HG02852 (cell line): ENCODE data around the gene PVALEF.

Source experiments
- ATAC-seq: cut with Tn5 transposase; IDR thresholded peaks from one replicate; pipeline ENCODE4 v1.9.1; 2021; ENCODE audit warnings: mild to moderate bottlenecking, moderate library complexity; ENCODE audit not compliant: unreplicated experiment

PVALEF gene

DNA sequence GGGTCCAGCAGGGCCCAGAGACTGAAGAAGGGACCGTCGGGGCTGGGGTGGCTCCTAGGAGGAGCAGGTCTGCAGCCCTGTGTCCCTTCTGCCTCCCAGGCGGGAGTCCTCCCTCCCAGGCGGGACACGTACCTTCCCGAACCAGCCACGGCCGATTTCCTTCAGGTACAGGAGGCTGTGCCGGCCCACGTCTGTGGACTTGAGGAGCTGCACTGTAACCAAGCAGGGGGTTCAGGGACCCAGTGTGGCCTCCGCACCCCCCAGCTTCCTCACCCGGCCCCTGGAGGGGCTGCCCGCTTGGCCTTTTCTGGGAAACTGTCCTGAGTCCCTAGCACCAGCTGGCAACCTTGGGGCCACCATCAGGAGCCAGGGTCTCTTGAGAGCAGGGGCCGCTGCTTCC lies 37.0 kb upstream of the PVALEF start:
- ATAC-seq = no peak

DNA sequence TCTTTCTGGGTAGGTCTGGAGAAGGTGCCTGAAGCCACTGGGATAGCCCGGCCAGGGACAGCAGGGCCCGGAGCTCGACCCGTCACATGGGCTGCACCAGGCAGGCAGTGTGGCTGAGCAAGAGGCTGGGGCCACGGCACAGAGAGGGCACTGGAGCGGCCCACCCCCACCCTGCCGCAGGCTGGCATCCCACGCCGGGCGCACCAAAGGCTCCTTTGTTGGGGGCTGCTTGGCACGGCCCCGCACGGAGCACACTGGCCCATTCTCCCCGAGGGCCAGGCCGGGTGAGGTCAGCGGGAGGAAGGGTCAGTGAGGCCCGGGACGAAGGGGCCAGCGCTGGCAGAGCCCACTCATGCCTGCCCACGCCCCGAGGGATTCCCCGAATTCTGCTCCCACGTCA lies 36.5 kb upstream of the PVALEF start:
- ATAC-seq = no peak

DNA sequence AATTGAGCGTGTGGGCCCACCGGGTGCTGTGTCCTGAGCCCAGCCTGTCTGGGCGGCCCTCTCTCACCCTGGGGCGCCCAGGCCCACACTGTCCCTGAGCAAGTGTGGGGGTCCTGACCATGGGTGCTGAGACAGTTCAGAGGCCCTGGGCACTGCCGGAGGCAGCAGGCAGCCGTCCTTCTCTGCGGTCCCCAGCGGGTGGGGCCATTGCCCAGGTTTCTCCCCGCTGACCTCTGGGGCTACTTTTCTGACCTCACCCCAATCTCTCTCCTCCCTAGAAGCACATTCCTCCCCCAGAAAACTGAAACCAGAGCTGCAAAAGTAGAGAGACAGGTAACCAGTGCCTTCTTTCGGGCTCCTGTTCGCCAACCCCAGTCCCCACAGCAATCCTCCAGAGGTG lies 36.0 kb upstream of the PVALEF start:
- ATAC-seq = no peak

DNA sequence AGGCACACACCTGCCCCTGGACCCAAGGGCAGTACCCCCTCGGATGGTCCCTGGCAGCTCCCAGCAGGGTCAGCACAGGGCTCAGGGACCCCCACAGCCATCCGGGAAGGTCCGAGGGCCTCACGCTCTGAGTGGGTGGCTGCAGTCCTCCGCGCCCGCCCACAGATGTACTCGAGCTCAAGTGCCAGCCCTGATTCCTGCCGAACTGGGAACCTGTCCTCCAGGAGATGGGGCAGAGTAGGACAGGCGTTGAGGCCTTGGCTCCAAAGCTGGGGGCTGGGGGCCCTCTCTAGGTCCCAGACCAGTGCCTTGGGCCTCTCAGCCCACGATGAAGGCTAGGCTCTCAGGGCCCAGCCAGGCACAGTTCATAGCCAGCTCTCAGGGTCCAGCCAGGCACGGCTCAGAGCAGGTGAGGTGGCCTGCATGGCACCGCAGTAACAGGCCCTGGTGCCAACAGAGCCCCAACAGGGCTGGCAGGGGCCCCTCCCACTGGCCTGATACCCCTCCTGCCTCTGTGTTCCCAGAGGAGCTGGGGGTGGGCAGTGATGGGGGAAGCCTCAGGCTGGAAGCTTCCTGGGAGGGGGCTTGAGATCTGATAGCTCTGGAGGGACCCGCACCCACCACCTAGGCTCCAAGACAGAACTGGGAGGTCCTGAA lies 35.5 kb upstream of the PVALEF start:
- ATAC-seq = no peak

DNA sequence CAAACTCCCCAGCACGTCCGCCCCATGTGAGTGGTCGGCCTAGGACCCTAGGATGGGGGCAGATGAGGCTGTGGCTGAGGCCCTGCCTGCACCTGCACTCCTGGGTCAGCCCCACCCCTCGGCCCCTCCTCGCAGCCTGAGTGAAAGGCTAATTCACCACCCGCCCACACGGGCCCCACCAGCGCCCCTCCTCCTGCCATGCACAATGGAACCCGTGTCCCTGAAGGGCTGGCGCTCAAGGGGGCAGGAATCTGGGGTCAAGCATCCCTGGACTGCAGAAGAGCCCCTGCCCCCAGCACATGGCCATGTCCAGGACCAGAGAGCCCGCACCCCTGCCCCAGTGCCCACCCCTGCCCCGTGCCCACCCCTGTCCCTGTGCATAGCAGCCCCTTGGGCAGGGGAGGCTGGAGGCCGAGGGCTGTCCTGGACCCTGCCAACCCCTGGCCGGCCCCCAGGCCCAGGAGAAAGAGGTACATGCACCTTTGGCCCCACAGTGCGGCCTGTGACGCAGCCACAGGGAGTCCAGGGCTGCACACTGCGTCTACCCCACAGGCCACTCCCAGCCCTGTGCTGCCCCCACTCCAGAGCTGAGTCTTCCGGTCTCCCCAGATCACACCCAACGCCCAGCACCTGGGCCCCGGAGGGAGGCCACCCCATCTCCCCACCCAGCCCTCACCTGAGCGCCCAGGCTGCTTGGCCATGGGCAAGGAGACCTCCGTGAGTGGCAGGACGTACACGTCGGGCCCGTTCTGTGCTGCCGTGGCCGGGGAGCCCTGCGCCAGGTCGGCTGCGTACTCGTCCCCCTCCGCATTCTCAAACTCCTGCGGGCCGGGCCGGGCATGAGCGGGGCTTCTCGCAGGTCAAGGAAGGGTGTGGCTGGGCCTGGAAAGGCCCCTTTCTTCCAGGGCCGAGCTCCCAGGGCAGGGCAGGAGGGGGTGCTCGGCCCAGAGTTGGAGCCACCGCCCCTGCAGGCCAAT lies 34.6 kb upstream of the PVALEF start:
- ATAC-seq = no peak

DNA sequence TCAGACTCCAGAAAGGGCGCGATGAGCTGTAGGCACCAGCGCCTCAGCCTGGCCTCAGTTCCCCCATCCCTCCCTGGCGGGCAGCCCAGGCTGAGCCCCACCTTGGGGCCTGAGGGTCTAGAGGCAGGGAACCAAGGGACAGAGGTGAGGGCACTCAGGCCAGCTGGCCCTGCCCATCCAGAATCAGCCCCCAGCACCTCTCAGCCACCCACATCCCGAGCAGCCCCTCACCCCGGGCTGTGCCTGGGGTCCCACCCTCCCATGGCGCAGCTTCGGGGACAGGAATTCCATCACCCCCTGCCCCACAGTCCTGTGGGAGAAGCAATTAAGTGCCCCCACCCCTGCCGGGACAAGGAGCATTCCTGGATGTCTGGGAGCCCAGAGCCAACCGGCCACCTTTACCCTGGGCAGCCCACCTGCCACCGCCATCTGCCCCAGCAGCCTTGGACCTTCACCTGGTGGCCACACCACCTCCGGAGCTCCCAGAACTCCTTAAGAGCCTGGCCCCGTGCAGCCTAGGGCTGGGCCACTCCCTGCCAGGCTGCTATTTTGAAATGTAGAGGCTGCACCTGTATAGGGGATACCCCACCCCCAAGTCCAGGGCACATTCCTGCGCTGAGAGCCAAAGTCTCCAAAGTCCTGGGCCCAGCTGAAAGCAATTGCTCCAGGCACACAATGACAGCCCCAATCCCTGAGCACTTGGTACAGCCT lies 33.7 kb upstream of the PVALEF start:
- ATAC-seq = no peak

DNA sequence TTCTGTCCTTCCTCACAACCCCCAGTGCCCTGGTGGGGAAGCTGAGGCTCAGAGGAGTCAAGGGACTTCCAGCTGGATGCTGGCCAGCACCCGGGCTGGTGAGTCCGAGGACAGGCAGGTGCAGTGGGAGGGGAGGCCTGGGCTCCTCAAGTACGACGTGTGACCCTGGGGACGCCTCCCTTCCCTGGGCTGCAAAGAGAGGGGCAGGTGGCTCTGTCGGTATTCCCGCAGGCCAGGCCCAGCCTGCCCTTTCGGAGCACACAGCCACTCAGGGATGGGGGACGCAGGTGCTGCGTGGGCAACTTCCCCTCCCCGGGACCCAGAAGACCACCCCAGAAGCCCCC lies 33.1 kb upstream of the PVALEF start:
- ATAC-seq = no peak

DNA sequence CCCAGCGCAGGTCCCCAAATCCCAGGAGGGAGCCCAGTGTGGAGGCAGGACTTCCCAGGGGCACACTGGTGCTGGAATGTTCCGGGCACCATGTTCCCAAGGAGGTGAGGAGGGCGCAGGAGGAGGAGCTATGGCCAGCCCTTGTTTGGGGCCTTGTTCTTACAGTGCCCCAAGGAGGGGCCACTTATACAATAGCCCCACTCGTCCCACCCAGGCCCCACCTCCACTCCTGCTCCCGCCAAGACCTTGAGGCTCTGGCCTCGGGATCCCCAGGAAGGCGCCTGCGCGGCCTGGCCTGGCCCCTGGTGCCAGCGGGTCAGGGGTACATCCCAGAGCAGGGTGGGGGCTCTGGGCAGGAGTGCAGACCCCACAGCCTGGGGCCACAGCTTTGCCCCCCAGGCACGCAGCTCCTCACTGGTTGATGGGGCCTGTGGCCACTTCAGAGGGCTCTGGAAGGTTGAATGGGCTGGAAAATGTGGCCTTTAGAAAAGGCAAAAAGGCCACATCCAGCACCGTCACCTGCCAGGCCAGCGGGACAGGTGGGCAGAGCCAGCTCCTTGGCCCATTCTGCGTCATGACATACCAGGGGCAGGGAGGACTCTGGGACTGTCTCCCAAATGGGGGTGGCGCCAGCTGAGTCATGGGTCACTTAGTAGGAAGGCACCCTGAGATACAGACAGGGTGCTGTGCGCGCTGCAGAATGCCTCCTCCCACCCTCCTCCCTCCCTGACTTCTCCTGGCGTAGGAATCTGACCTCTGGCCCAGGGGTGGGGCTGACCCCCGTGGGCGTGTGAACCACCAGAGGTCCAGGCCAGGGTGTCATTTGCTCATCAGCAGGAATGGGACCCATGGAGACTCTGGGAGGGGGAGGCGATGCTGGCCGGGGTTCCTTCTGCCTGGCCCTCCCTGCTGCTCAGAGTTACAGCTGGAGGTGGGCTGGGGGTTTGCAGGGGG lies 32.3 kb upstream of the PVALEF start:
- ATAC-seq = no peak

DNA sequence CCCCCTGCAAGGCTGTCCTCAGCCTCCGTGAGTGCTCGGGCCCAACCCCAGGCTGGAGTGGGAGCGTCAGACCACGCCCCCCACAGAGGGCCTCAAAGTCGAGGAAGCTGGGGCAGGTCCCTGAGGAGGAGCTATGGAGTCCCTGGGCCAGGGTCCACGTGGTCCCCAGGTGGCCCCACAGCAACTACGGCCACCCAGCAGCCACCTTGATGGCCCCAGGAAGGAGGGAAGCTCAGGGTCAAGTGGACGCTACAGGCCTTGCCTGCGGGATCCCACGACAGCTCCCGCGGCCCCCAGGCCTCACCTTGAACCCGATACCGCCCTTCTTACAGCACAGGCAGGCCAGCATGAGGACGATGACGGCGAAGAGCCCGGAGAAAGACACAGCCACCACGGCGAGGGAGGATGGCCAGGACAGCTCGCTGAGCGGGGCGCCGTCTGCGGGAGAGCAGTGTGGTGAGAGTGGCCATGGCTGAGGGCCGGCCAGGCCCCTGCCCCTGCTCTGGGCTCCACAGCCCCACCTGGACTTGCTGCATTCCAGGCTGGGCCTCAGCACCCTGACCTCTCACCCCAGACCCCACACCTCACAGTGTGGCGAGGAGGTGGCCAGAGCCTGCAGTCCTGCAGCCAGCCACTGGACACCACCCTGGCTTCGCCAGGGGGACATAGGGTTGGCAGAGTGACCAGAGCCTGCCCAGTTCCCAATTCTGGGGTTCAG lies 31.1 kb upstream of the PVALEF start:
- ATAC-seq = no peak

DNA sequence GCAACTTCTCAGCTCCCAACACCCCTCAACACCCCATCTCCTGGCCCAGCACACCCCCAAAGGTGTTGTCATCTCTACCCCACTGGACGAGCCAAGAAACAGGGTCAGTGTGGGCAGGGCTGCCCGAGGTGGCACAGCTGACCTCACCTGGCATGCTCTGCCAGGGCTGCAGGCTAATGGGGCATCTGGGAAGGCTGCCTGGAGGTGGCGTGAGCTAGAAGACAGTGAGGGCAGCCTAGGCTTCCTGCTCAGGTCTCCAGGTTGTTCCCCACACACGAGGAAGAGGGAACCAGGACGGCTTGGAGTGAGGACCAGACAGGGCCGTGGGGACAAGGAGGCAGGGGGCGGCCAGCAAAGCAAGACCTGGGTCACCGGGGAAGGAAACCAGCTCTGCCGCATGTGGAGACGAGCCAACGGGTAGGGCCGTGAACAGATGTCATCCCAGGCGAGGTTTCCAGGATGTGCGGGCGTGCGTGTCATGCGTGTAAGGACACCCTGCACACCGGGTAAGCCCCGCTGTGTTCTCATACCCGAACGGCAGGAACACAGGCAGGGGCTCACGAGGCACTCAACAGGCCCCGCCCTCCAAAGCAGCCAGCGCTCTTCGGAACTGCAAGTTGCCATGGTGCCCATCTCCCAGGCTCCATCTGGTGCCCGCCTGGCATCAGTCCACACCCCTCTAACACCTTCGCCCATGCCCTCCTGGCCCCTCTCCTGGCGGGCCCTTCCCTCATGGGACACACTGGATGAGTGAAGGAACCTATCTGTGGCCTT lies 29.6 kb upstream of the PVALEF start:
- ATAC-seq = no peak

DNA sequence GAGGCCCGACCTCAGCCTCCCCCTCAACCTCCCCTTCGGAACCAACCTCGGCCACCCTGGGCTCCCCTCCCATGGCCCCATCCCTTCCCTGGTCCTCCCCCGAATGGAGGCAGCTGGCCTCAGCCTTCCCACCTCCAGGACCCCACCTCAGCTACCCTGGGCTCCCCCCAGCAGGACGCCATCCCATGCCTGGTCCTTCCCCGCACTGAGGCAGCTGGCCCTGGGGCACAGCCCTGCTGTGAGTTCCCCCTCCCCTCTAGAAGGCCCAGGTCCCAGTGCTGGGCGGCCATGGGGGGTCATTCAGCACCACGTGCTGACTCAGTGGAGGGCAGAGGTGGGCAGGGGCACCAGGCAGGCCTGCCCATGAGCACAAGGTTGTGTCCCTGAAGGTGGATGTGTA lies 28.9 kb upstream of the PVALEF start:
- ATAC-seq = no peak

DNA sequence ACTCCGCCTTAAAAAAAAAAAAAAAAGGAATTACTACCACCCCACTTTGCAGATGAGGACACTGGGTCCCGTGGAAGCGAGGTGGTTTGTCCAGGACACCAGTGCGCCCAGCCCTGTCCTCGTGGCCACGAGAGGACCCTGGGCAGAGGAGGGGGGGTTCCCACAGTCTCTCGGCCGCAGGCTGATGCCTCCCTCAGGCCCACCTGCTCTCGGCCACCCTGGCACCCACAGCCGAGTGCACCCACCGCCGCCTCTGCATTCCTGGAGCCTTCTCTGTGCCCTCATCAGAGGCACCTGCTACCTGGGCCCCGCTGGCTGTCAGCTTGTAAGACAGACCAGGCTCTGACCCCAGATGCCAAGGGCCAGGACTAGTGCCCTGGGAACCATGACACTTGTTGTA lies 28.1 kb upstream of the PVALEF start:
- no peak for ATAC-seq

DNA sequence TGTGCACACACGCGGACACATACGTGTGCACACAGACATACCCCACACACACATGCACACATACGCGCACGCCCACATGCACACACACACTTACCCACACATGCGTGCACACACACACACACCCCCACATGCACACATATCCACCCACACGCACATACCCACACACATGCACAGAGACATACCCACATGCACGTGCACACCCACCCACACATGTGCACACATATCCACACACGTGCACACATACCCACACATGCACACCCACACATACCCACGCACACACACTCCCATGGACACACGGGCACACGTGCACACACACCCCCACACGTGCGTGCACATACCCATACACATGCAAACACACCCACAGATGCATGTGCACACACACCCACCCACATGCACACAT lies 27.2 kb upstream of the PVALEF start:
- ATAC-seq = no peak

DNA sequence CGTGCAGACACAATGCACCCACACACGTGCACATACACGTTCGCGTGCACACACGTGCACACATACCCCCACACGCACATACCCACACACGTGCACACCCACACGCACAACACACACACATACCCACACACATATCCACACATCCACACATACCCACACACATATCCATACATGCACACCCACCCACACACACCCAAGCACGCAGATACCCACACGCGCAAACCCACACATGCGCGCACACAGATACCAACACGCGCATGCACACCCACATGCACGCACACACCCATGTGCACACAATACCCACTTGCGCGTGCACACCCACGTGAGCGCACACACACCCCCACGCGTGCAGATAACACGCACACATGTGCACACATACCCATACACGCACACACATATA lies 26.8 kb upstream of the PVALEF start:
- no peak for ATAC-seq

DNA sequence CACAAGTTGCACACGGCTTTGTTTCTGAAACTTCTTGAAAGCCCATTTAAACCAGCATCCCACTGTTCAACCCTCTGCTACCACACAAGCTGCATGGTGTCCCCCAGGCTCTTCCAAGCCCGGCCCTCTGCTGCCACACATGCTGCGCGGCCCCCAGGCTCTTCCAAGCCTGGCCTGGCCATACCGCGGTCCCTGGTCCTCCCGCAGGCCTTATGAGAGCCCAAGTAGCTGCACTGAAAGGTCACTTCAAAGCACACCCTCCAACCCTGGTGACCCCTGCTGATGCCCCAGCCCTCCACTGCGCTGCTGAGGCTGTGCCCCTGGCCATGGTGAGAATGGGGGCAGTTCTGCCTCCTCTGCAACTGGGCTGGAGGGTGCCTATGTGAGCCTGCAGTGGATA lies 25.9 kb upstream of the PVALEF start:
- no peak for ATAC-seq

DNA sequence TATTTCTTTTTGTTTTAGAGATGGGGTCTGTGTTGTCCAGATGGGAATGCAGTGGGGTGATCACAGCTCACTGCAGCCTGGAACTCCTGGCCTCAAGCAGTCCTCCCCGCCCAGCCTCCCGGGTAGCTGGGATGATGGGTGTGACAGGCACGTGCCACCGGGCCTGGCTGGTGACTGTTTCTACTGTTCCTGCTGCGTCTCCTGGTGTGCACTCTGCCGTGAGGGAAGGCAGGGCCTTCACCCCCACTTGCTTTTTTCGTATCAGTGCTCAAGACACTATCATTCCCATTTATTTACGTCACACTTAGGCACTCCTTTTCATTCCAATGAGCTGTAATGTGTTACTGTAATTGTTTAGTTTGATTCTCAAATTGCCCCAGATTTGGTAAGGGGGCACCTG lies 25.3 kb upstream of the PVALEF start:
- ATAC-seq = no peak

DNA sequence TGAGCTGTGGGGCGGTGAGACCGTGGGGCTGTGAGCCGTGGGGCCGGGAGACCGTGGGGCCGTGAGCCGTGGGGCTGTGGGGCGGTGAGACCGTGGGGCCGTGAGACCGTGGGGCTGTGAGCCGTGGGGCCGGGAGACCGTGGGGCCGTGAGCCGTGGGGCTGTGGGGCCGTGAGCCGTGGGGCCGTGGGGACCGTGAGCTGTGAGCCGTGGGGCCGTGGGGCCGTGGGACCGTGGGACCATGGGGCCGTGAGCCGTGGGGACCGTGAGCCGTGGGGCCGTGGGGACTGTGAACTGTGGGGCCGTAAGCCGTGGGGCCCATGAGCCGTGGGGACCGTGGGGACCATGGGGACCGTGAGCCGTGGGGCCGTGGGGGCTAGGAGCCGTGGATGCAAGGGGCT lies 24.6 kb upstream of the PVALEF start:
- ATAC-seq = no peak

DNA sequence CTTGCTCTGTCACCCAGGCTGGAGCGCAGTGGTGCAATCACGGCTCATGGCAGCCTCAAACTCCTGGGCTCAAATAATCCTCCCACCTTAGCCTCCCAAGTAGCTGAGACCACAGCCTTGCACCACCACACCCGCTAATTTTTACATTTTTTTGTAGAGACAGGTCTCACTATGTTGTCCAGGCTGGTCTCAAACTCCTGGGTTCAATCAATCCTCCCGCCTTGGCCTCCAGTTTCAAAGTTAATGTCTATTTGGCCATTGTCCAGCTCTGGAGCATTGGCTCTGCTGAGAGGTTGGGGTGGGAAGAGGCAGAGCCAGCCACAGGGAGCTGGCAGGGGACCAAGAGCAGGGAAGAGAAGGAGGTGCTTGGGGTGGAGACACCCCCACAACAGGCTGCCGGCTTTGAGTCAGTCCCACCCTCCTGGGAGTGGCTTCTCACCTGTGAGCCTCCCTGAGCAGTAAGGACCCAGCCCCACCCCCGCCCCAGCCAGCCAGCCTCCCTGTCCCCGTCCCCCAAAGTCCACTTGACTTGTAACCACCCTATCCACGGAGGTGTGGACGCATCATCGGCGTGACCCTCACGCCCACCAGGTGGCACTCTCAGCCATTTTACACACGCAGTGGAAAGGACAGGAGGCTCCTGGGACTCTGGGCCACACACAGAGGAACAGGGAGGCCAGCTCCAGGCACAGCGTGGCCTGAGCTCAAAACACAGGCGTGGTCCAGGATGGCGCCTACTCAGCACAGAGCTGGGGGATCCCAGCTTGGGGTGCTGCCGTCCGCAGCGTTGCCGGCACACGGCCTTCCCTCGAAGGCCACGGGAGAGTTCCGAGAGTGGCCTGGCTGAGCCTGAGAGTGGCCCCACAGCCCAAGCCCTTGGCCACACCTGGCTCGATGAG lies 22.8 kb upstream of the PVALEF start:
- no peak for ATAC-seq

DNA sequence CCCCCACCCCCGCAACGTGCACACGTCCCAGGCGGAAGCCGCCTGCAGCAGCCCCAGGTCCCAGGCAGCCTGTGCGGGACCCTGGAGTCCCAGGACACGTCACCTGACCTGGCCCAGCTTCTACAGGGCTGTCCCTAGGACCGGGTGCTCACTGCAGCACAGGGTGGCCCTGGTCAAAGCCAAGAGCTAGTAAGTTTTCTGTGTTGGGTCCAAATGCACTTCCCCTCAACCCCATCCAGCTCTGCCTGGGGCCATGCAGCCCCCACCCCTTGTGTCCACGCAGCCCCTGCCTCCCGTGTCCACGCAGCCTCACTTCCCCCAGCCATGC lies 22.1 kb upstream of the PVALEF start:
- no peak for ATAC-seq
